NCI-H1092 (cell line): Measurements from ENCODE around the gene CCR2.
"Not testable (repeated sequence)": the region's sequence is repeated elsewhere in the genome, so short reads cannot be mapped to it uniquely, and the experiment has no call there.

Experiments used
- DNase-seq: peaks from one replicate; lab custom pipeline; 2025; lab: John Stamatoyannopoulos, UW

The CCR2 gene

DNA sequence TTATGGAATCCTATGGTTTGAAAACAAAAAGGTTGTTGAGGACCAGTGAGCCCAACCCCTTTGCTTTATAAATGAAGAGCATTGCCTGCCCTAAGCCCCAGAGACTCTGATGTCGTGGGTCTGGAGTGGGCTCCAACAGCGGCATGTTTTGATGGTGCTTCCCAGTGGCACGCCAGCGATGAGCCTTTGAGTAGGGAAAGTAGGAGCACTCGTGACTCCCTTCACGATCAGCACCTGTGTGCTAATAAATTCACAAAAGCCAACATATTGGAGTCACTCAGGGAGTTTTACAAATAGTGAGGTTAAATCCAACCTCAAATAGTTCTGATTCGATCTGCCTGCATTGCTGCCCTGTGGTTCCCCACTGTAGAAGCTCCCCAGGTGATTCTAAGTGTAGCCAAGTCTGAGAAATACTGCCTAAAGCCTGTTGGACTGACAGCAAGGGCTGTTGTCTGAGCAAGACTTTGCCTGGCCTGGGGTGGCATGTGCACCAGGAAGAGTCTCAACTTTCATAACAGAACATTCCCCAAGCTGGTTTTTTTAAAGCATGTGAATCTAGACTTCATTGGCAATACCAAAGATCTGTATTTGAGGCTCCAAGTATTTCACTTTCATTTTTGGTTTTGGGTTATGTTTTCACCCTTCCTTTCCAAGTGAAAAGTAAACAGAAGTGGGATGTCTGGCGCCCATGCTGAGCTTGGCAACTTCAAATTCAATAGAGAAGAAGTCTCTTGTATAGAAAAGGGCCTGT lies 26.7 kb downstream of the CCR2 start:
- no peak for DNase-seq

DNA sequence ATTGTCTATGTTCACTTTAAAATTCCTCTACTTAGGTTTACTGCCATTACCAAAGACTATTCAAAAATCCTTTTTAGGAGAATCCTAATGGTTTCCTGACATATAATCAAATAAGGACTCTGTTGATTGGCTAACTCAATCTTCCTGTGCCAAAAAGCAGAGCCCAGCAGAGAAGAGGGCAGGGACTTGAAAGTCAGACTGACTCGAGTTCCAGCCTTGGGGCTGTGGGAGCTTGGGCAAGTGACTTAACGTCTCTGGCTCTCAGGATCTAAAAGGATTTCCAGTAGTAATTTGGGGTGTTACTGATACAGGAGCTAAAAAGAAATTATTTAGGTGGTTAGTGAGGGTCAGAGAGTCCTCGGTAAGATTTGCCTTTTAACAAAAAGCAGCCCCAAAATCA lies 27.7 kb downstream of the CCR2 start:
- DNase-seq: no peak

DNA sequence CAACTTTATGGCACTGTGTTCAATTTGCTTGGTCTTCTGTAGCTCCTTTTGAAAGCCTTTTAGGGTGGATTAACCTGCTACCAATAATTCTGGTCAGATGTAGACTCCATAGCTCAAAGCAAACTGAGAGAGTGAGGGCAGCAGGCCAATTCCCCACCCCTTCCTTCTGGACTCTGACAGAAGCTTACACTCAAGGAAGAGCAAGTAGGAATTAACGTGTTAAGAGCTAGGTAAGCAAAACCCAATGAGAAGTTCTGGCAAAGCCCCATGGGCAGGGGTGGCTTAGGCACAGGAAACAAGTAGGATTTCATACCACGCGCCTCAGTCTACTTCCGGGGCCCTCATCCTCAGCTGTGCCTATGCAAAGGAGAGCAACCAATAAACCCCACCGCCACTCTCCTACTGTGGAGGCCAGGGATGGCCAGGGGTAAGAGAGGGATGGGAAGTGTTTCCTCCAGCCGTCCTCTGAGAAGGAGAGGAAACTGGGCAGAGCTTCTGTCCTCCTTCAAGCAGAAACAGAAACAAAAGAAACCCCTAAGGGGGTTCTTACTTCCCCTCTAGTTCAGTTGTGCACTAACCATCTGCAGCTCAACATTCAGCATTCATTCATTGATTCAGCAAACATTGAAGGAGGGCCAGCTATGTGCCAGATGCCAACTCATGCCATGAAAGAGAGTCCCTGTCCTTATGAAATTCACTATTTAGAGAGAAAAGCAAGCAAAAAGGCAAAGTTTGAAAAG lies 29.5 kb downstream of the CCR2 start:
- DNase-seq: no peak

DNA sequence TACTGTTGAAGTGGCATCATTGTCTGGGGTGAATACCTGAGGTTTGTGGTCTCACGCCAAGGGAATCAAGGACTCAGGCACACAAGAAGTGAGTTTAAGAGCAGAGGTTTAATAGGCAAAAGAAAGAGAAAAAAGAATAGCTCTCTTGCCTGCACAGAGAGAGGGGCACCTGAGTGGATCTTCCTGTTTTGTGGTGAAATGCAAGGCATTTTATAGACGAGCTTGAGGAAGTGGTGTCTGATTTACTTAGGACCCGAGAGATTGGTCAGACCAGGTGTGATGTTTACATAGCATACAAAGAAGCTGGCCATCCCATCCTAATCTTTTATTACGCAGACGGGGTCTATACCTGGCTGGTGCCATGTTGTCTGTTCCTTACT lies 30.0 kb downstream of the CCR2 start:
- no peak for DNase-seq

DNA sequence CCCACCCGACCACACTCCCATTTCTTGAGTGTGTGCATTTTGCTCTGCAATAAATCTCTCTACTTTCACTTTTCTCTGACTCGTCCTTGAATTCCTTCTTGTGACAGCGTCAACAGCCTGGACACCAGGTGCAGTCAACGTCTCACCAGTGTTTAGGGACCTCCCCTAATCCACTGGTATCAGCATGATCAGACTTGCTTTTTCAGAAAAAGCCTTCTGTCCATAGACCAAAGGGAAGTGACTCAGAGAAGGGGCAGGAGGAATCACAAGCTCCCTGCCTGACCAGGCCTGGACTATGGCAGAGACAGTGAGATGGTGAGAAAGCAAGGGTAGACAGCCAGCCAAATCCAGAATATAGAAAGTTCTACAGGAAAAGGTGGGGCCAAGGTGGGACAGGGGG lies 32.3 kb downstream of the CCR2 start:
- no peak for DNase-seq

DNA sequence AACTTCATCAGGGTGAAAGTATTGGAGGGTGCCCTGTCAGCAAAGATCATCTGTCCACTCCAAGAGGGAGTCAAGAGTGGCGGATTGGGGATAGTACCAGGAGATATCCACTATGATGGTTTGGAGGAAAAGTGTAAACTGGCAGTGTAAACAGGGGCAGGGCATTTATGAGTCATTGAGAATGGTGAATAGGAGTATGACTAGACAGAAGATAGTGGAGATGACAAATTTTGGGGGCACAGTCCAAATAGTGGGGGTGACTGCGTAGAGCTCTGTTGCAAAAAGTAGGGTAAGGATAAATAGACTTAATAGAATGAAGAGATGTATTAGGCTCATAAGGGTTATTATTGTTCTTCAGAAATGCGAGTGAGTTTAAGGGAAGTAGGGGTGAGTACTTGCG lies 34.9 kb downstream of the CCR2 start:
- not testable (repeated sequence) for DNase-seq

DNA sequence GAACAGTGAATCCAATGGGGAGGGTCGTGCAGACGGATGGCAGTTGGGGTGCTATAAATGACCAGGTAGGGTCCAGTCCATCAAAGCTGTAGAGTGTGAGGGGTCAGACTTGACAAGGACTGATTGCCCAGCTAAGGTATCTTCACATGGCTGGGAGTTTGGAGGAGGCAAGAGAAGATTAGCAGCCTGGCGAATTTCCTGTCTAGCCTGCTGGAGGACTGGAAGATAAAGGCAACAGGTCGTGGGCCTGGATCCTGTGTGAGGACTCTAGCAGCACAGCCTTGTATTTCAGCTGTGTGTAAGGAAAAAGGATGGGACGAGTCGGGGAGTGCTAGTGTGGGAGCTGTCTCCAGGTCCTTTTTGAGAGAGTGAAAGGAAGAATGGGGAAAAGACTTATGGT lies 35.4 kb downstream of the CCR2 start:
- no peak for DNase-seq

DNA sequence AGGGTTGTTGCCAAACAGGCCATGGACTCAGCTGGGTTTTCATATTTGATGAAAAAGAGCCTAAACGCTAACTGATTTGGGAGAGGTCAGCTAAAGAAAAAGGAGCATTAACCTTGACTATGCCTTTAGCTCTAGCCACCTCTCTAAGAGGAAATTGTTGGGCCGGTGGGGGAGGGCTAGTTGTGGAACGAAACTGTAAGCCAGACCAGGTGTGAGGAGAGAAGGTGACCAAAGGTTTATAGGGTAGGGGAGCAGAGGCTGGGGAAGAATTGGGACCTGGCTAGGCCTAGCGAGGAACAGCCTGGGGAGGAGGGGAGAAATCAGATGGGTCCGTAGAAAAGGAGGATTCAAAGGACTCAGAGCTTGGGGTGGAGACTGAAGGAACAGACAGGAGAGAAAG lies 37.6 kb downstream of the CCR2 start:
- not testable (repeated sequence) for DNase-seq

DNA sequence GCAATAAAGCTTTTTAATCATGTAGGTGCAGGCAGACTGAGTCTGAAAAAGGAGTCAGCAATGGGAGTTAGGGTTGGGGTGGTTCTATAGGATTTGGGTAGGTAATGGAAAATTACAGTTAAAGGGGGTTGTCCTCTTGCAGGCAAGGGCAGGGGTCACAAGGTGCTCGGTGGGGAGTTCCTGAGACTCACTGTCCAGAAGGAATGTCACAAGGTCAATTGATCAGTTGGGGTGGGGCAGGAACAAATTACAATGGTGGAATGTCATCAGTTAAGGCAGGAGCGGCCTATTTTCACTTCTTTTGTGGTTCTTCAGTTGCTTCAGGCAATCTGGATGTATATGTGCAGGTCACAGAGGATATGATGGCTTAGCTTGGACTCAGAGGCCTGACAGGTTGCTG lies 39.1 kb downstream of the CCR2 start:
- no peak for DNase-seq

DNA sequence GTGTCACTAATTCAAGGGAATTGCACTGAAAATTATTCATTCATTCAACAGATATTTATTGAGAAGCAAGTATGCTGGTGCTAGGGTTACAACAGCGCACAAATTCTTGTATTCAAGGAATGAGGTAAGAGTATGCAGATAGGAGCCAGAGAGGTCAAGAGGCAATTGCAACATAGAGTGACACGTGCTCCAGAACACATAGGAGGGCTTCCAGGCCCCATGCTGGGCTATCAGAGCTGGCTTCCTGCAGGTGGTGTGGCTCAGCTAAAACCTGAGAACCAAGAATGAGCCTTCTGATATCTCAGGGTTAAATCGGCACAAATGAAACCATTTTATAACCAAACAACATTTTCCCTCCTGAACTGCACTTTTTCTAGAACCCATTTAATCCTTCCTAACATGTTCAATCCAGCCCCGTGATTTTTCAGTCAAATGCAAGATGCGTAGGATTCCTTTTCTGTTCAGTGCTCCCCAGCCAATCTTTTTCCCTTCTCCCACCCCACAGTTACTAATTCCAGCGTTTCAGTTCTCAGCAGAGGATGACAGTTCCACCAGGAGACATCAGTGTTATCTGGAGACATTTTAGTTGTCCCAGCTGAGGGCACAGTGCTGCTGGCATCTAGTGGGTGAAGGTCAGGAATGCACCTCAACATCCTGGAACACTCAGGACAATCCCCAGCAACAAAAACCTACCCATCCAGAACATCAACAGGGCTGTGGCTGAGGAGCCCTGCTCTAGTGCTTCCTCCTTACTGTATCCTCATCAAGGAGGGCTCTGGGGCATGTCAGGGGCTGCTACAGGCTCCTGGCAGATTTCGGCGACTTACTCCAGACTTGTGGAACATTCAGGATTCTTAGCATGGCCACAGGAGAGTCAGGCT lies 39.9 kb downstream of the CCR2 start:
- no peak for DNase-seq

DNA sequence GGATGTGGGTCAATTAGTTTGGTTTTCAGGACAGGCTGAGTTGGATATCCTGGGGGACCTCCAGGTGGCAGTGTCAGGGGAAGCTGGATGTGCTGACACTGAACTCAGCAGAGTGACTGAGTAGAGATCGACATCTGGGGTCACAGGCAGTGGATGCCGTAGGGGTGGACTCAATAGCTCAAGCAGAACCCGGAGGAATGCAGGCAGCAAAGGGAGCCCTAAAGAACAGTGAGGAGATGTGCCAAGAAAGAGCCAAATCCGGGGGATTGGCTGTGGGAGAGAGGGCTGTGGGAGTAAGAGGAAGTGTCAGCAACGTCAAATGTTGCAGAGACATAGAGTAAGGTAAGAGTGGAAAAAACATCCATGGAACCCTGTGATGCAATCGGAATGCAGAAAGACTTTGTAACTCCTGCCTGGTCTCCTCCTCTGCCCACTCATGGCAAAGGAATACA lies 41.3 kb downstream of the CCR2 start:
- no peak for DNase-seq

DNA sequence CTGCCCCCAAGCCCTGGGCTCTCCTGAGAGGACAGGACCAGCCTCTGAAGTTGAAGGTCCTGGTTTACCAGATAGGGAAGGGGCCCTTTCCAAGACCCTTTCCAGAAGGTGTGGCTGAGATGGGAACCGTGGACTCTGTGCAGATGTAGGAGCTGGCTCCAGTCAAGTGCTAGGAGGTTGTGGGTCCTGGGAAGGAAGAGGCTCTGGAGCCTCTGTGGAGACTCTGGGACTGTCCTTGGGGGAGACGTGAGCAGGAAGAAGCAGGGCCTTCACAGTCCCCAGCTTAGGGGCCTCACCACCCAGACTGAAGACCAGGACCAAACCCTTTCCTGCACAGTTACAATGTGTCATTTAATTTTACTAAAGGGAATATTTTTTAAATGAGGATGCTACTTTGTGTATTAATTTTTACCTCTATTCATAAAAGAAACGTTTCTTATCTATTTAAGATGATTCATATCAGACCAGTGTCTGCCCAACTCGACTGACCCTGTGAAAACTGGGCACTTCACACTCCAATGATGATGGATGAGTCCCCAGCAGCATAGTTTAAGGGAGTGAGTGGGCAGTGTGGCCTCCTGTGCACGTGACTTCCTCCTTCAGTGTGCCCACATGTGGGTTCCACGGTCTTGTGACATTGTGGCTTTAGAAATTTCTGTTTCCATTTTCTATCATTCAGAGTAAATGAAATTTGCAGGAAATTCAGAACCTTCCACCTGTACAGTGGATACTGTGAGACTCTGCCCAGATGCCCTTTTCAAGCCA lies 42.0 kb downstream of the CCR2 start:
- no peak for DNase-seq

DNA sequence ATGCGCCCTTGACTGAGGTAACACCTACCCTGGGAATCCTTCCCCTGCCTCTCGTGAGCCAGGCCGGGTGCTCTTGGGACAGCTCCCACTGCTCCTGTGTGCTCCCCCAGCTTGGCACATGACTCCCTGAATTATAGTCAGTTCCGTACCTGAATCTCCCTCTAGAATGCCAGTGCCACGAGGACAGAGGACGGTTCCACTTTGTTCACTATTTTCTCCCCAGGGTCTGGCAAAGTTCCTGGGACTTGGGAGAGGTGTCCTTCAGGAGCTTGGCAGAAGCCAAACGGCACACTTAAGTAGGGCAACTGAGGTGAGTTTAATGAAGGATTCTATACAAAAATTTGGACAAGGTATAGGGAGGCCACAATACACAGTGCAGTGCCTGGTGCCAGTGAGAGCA lies 43.2 kb downstream of the CCR2 start:
- DNase-seq: no peak

DNA sequence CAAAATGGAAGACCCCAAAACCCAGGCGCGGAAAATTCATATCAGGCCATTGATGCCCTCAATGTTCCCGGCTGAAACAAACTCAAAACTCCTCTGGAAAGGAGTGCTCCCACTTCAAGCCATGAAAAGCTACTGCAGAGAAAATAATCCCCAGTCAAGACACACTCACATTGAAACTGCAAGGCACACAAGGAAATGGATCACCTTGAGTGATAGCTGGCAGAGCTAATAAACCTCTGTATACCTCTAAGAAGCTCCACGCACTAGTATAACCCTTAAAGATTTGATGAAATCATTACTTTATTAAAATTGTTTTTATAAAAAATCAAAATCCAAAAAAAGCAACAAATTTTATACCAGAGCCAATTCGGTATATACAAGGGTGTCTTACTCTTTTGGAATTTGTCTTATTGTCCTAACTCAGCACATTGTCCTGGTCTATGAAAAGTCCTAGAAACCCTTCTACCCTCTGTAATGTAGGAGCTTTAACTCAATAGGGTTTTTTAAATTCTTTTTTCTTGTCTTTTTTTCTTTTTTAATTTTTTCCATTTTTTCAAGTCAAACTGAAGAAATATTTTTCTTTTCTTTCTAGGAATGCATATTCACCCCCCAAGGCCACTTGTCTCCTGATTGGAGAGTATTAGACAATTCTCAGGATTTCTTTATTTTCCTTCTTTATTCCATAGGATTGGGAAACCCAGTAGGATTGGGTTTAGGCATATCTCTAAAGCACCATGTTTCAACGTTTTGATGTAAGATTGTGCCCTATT lies 44.5 kb downstream of the CCR2 start:
- DNase-seq: no peak

DNA sequence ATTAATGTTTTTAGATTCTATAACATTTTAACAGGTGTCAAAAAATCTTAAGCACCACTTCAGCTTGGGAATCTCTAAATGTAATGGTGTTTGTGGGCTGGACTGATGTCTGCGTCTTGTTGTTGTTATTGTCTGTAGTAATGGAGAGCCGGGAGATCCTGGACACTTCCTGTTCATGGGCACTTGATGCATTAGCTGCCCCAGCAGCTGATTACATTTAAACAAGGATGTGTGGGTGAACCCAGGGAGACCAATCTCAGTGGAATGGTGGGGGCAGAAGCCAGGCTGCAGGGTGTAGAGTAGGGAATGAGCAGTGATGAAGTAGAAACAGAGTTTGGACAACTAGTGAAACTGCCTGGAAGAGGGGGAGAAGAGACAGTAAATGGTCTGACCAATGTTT lies 45.2 kb downstream of the CCR2 start:
- no peak for DNase-seq

DNA sequence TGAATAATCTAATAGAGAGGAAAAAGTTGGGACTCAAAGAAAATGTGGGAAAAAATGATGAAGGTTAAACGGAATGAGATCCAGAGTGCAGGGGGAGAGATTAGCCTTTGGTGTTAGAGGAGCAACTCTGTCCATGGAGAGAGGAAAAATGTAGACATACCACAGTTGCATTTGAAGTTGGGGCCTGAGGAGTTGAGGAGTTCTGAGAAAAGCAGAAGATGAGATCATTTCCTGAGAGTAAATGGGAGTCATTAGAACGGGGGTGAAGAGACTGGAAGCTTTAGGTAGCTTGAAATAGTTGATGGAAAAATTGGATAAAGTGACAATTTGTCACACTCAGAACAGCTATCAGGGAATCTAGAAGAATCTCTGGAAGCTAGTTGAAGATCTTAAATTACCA lies 45.6 kb downstream of the CCR2 start:
- no peak for DNase-seq

DNA sequence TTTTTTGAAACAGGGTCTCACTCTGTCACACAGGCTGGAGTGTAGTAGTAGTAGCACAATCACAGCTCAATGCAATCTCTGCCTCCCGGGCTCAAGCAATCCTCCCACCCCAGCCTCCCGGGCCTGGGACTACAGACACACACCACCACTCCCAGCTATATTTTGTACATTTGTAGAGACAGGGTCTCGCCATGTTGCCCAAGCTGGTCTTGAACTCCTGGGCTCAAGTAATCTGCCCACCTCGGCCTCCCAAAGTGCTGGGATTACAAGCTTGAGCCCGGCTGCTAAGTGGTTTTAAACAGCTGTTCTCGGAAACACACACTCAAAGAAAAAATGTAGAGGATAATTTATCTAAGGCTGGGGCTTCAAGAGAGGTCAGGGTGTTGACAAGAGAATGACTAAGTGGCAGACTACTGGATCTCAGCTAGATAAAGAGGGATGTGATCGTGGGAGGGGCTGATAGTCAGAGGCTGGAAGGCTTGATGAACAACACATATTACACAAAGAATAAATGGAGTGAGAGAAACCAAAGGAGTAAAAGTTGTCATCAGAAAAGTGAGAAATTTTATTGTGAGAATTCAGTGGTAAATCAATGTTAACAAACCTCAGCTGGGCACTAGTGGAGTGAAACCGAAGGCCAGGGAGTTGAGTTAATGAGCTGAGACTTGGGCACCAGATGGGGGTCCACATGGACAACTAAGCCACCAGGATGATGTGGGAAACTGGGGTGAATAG lies 46.3 kb downstream of the CCR2 start:
- DNase-seq: no peak

DNA sequence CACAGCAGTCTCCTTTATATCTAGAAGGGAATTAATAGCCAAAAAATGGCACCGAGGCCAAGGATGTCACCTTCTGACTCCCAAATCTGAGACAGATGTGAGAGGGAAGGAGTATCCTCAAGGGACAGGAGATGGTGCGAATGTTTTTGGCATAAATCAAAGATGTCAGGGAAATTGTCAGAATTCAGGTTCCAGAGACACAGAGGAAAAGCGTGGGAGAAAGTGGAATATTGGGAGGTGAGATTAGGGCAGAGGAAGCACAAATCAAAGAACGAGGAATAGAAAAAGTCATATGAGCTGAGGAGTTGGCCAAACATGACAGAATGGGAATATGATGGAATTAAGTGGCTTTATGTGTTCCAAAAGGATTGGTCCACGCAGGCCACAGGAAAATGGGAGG lies 46.9 kb downstream of the CCR2 start:
- no peak for DNase-seq

DNA sequence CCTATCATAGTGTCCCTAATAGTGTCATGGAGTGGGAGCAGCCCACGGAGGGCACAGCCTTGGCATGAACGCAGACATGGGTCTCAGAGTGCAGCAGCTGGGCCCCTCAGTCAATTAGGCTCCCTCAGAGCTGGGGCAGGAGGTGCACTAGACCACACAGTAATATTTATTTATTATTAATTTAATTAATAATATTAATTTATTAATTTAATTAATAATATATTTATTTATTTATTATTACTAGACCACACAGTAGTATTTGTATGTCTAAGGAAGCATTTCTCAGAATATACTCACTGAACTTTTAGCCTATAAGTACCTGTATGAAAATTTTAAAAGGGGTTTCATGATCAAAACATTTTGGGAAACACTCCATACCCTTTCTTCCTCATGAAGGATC lies 47.7 kb downstream of the CCR2 start:
- no peak for DNase-seq

DNA sequence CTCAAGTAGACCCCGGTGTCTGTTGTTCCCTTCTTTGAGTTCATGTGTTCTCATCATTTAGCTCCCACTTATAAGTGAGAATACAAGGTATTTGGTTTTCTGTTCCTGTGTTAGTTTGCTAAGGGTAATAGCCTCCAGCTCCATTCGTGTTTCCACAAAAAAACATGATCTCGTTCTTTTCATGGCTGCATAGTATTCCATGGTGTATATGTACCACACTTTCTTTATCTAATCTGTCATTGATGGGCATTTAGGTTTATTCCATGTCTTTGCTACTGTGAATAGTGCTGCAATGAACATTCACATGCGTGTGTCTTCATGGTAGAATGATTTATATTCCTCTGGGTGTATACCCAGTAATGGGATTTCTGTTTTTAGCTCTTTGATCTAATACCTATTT lies 49.0 kb downstream of the CCR2 start:
- not testable (repeated sequence) for DNase-seq
